Liver (tissue), 3 donors: ENCODE results near the gene MIEF1.

Experiments
- CTCF ChIP-seq: fragments of 150-350 bp; IDR thresholded peaks from 2 replicates; pipeline ENCODE4 v1.5.1; 2017; ENCODE audit warnings: improper control_type of control experiment, low read depth, low read length; ENCODE audit not compliant: missing input control
- SP1 ChIP-seq: IDR thresholded peaks from 2 replicates; pipeline ENCODE4 v1.6.1; 2018; ENCODE audit warnings: antibody characterized with exemption, mild to moderate bottlenecking
- donor health status: healthy.
- donor health status: healthy.

GRCh38 chr22:39528080-39528661 is 26.1 kb downstream of the MIEF1 start:
- TF ChIP-seq CTCF, result no peak
- TF ChIP-seq SP1, result no peak
